ENCODE measurements around the gene MPPE1.

MPPE1 gene

DNA sequence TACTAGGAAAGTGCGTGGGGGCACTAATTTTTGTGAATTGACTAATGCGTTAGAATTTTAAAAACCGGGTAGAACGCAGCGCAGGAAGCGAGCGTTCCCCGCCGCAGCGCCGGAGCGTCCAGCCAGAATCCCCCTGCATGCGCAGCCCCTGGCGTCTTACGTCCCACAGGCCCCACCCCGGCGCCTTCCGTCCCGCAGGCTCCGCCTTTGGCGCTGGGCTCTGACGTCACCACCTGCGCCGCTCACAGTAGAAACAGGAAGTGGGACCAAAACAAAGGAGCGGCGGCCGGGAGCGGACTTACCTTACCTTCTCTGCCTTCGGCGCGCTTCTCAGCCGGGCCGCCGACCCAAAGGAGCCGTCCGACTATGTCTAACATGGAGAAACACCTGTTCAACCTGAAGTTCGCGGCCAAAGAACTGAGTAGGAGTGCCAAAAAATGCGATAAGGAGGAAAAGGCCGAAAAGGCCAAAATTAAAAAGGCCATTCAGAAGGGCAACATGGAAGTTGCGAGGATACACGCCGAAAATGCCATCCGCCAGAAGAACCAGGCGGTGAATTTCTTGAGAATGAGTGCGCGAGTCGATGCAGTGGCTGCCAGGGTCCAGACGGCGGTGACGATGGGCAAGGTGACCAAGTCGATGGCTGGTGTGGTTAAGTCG is 56.8 kb downstream of the MPPE1 start, which contains the start of gene CHMP1B:
Gene CHMP1B (plus strand): TSS at position 268 of the 660 bp plus-strand sequence. CDS start 99 bp downstream, at position 367.
- ATAC-seq = peak; percentile 96

GRCh38 chr18:11850821-11851145 is 57.3 kb downstream of the MPPE1 start:
- ATAC-seq = peak; percentile 42 to 48

GRCh38 chr18:11849841-11850634 is 58.1 kb downstream of the MPPE1 start:
- no peak for ATAC-seq

DNA sequence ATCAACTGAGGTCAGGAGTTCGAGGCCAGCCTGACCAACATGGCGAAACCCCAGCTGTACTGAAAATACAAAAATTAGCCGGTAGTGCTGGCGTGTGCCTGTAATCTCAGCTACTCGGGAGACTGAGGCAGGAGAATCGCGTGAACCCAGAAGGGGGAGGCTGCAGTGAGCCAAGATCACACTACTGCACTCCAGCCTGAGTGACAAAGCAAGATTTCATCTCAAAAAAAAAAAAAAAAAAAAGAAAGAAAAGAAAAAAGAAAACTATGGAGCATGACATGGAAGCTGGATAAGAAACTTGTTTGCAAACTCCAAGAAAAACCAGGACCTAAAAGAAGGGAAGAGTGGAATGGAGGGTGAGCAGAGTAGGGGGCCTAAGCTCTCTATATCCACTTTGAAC is 58.8 kb downstream of the MPPE1 start:
- no peak for ATAC-seq

GRCh38 chr18:11847811-11848210 is 60.3 kb downstream of the MPPE1 start:
- no peak for ATAC-seq

DNA sequence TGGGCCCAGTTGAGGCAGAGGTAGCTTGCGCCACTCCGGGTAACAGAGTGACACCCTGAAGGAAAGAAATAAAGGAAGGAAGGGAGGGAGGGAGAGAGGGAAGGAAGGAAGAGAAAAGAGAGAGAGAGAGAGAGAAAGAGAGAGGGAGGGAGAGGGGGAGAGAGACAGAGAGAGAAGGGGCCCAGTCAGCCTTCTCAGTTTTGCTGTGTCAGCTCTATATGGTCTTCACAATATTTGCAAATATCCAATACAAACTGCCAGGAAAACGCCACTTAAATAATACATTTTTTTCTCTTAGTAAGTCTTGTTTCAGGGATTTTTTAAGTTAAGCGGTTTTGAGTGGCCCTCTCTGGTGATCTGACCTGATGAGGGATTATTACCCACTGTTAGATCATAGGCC is 62.5 kb downstream of the MPPE1 start:
- ATAC-seq = no peak

DNA sequence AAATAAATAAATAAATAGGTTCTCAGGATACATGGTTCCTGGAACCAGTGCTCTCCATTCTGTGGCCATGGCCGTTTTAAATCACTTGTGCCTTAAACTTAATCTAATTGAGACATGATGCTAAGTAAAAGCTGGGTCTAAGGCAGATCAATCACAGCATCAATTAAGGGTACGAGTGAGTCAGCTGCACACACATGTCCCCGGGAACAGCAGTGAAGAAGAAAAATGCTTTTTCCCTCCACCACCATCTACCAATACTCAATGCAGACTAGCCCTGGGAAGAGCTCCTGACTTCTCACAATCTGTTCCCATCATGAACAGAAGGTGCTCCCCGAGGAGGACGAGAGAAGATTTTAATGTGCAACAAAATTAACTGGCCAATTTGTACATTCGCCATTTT is 63.7 kb downstream of the MPPE1 start:
- ATAC-seq = no peak

DNA sequence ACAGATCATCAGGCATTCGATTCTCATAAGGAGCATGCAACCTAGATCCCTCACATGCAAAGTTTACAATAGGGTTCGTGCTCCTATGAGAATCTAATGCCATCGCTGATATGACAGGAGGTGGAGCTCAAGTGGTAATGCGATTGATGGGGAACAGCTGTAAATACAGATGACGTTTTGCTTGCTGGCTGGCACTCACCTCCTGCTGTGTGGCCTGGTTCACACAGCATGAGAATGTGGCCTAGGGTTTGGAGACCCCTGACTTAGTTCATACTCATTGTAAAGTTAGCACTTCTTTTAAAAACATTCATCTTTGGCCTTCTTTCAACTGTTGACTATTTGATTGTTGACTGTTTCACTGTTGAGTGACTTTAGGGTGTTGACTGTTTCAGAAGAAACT is 65.6 kb downstream of the MPPE1 start:
- no peak for ATAC-seq

- no peak for ATAC-seq
These were observed 67.6 kb downstream of the MPPE1 start for GRCh38 chr18:11840493-11840892.

DNA sequence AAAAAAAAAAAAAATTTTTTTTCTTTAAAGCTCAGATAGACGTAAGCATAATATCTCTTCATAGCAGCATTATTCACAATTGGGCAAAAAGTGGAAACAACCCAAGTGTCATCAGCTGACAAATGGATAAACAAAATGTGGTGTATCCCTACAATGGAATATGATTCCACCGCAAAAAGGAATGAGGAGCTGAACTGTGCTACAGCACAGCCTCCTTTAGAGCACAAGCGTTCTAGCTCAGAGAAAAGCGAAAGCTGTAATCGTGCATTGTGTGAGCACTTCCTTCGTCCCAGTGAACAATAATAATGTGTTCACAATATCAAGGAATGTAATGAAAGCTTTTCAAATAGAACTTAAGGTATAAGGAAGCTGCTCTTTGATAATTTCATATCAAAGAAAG is 68.6 kb downstream of the MPPE1 start:
- ATAC-seq = no peak

DNA sequence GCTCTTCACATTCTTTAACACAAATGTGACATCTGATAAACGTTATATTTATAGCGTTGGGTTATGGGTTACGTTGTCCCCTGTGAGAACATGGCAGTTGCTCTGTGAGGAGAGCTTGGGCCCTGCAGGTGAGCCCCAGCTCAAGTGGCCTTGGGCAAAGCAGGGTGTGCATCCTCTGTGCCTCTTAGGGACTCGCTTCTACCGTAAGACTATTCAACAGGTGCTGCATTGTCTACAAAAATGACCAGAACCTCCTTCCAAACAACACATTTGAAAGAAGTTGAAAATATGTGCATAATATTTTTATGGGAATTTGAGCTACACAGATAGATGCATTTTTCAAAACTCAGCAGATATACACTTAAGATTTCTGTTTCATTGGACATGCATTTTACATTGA is 73.3 kb downstream of the MPPE1 start:
- no peak for ATAC-seq
